ENCODE measurements around the gene TCAIM. TPM values are rescaled to one million over a fixed set of nuclear protein-coding genes. Genes with fewer than 3 reads are reported as not detected.

Gene TCAIM
- total and polyA plus RNA-seq, 9 of the 15 experiments (the other 6 are each of a cell fraction or from before 2014, with no cell fraction given), result 19.7 to 53.3 (median 36.9) TPM

DNA sequence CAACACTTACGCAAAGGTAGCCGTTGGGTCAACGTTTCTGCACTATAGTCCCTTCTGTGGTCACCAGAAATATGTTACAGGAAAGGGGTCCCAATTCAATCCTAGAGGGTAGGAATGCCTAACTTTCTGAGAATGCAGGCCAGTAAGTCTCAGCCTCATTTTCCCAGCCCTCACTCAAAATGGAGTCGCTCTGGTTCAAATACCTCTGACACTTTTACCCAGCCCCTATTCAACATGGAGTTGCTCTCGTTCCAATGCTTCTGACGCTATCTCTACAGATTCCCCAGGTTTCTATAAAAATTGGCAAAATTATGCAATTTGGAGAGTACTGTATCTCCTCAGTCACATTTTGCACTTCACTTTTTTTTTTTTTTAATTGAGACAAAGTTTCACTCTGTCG is 99.2 kb downstream of the TCAIM start (continued):
- TF ChIP-seq, protein P1, sequence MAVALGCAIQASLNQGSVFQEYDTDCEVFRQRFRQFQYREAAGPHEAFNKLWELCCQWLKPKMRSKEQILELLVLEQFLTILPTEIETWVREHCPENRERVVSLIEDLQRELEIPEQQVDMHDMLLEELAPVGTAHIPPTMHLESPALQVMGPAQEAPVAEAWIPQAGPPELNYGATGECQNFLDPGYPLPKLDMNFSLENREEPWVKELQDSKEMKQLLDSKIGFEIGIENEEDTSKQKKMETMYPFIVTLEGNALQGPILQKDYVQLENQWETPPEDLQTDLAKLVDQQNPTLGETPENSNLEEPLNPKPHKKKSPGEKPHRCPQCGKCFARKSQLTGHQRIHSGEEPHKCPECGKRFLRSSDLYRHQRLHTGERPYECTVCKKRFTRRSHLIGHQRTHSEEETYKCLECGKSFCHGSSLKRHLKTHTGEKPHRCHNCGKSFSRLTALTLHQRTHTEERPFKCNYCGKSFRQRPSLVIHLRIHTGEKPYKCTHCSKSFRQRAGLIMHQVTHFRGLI (CRISPR knock-in tag; IDR thresholded peaks at IDR 0.05), result peak; percentile 91
- TF ChIP-seq POLR3G (IDR thresholded peaks at IDR 0.05; ENCODE audit: extremely low read depth, insufficient read length, insufficient replicate concordance), result no peak
- no peak for TF ChIP-seq EWSR1 (IDR thresholded peaks at IDR 0.05; ENCODE audit: borderline replicate concordance, low read depth, partially characterized antibody)
- TF ChIP-seq, protein P2, sequence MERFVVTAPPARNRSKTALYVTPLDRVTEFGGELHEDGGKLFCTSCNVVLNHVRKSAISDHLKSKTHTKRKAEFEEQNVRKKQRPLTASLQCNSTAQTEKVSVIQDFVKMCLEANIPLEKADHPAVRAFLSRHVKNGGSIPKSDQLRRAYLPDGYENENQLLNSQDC (CRISPR knock-in tag; IDR thresholded peaks at IDR 0.05), result no peak
- TF ChIP-seq, protein P3, sequence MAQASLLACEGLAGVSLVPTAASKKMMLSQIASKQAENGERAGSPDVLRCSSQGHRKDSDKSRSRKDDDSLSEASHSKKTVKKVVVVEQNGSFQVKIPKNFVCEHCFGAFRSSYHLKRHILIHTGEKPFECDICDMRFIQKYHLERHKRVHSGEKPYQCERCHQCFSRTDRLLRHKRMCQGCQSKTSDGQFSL (CRISPR knock-in tag; IDR thresholded peaks at IDR 0.05), result no peak
- TF ChIP-seq, protein P3 (tag; IDR thresholded peaks at IDR 0.05), result peak in 1 of 2 experiments; percentile 96; a peak in 2 of 4 replicates
- TF ChIP-seq PPARD (CRISPR knock-in tag; IDR thresholded peaks at IDR 0.05), result peak; percentile 43; the same call in 1 of the 2 replicates
- TF ChIP-seq HMG20B (CRISPR knock-in tag; IDR thresholded peaks at IDR 0.05), result no peak
- peak; percentile 94 for TF ChIP-seq MECOM (CRISPR knock-in tag; IDR thresholded peaks at IDR 0.05)
- TF ChIP-seq ZNF57 (CRISPR knock-in tag; IDR thresholded peaks at IDR 0.05), result 0 out of 2 replicates have a peak, but pooled peaks have one; percentile 53
- TF ChIP-seq SRSF7 (optimal IDR thresholded peaks at IDR 0.05; ENCODE audit: low read depth, low read length), result no peak
- TF ChIP-seq ZNF699 (CRISPR knock-in tag; IDR thresholded peaks at IDR 0.05; ENCODE audit: insufficient replicate concordance), result peak; percentile 26
- TF ChIP-seq, protein P4, sequence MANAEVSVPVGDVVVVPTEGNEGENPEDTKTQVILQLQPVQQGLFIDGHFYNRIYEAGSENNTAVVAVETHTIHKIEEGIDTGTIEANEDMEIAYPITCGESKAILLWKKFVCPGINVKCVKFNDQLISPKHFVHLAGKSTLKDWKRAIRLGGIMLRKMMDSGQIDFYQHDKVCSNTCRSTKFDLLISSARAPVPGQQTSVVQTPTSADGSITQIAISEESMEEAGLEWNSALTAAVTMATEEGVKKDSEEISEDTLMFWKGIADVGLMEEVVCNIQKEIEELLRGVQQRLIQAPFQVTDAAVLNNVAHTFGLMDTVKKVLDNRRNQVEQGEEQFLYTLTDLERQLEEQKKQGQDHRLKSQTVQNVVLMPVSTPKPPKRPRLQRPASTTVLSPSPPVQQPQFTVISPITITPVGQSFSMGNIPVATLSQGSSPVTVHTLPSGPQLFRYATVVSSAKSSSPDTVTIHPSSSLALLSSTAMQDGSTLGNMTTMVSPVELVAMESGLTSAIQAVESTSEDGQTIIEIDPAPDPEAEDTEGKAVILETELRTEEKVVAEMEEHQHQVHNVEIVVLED (CRISPR knock-in tag; IDR thresholded peaks at IDR 0.05), result peak; percentile 43; the same call in 1 of the 2 replicates
- TF ChIP-seq ELF2 (CRISPR knock-in tag; IDR thresholded peaks at IDR 0.05), result no peak
- TF ChIP-seq, protein P5, sequence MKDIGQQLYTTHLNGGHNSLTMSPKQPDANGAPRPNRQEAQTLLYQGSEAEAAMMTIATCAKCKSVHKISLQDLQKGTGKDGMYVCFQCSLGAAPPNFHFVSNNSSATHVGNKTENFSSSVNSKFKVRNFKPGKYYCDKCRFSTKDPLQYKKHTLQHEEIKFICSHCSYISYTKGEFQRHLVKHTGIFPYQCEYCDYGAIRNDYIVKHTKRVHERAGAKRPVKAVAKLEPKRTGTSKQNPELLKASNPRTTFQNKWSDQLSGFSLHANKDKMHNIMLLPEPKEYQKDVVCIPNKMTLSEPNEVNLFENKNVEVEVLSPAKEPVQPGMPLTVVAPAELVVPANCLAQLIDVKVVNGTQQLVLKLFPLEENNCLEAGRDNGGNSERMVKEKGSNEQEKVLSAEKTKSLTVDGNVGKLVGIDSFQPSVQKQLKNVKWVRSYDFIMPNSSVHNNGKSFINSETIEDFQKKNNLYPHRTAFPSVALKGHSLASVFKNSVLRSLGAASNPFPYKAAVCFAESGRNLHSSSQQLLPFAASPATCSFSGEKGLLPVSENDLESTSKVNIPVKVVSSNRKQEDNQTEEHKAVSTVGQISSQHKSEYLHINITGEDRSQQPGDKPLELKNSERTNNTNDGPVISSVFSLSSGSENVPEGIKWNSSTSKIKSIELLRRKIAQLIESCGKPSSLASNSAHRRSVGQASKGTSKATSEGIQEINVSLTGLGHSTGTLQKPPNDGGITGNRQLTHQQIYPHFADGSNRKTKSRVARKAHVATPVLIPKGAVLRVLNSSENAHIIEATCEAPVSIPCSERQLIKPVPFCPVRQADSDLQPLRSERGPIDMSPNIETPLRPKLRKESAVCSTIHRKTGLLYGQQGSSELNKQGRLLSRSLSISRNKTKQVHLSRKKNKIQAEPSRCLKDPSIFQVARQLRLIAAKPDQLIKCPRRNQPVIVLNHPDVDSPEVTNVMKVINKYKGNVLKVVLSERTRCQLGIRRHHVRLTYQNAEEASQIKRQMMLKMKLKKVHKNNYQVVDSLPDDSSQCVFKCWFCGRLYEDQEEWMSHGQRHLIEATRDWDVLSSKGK (CRISPR knock-in tag; IDR thresholded peaks at IDR 0.05), result no peak
- no peak for TF ChIP-seq HDAC1 (IDR thresholded peaks at IDR 0.05)
- TF ChIP-seq ADNP (tag; IDR thresholded peaks at IDR 0.05), result no peak
- no peak for TF ChIP-seq BRCA1 (IDR thresholded peaks at IDR 0.05)
- TF ChIP-seq BRCA1 (CRISPR knock-in tag; IDR thresholded peaks at IDR 0.05), result no peak
- no peak for TF ChIP-seq KAT2B (IDR thresholded peaks at IDR 0.05; ENCODE audit: low read depth, low read length)
- no peak for TF ChIP-seq RBM34 (IDR thresholded peaks at IDR 0.05; ENCODE audit: borderline replicate concordance, insufficient read depth, low read length)
- TF ChIP-seq TAF7 (tag; IDR thresholded peaks at IDR 0.05), result peak; percentile 76
- TF ChIP-seq WHSC1 (IDR thresholded peaks at IDR 0.05; ENCODE audit: low read length), result no peak

All from K562 (cell line).